HUES6 (cell line): ENCODE data around the gene DCAF5.
A peak's percentile ranks its signal among the peaks of the same experiment; 100 is the strongest.

Source experiments
- H3K27ac ChIP-seq: 2 replicates; pipeline ENCODE4 v1.7.0; 2013; ENCODE audit warnings: low read depth, mild to moderate bottlenecking, low read length, inconsistent platforms
- H3K27me3 ChIP-seq: 2 replicates; pipeline ENCODE4 v1.6.1; 2013; ENCODE audit warnings: low read length; ENCODE audit not compliant: control insufficient read depth, insufficient read depth
- H3K36me3 ChIP-seq: 2 replicates; pipeline ENCODE4 v1.6.1; 2013; ENCODE audit warnings: low read length; ENCODE audit not compliant: control insufficient read depth, insufficient read depth
- H3K4me1 ChIP-seq: 2 replicates; pipeline ENCODE4 v1.6.1; 2013; ENCODE audit warnings: low read length; ENCODE audit not compliant: control insufficient read depth, insufficient read depth
- H3K4me3 ChIP-seq: 2 replicates; pipeline ENCODE4 v1.5.1; 2013; ENCODE audit warnings: low read depth, low read length
- H3K9ac ChIP-seq: one replicate; pipeline ENCODE4 v1.6.1; 2013; ENCODE audit warnings: mild to moderate bottlenecking, low read length
- H3K9me3 ChIP-seq: 2 replicates; pipeline ENCODE4 v1.6.1; 2013; ENCODE audit warnings: low read depth, low read length; ENCODE audit not compliant: control insufficient read depth, insufficient read depth

Gene DCAF5

GRCh38 chr14:69096781-69097475 lies 56.0 kb downstream of the DCAF5 start:
- peaks cover 28% of the 10 kb centered on the region for H3K4me1 ChIP-seq
- H3K27ac ChIP-seq, result no peak overlapping the region
- no peaks in the 10 kb centered on the region for H3K27me3 ChIP-seq
- H3K9me3 ChIP-seq, result no peaks in the 10 kb centered on the region
- H3K4me3 ChIP-seq, result no peak overlapping the region
- no peak overlapping the region for H3K9ac ChIP-seq
- no peaks in the 10 kb centered on the region for H3K36me3 ChIP-seq

GRCh38 chr14:69096246-69096645 lies 56.7 kb downstream of the DCAF5 start:
- H3K9ac ChIP-seq, result no peak overlapping the region
- peaks cover 28% of the 10 kb centered on the region for H3K4me1 ChIP-seq
- no peaks in the 10 kb centered on the region for H3K9me3 ChIP-seq
- H3K27ac ChIP-seq, result no peak overlapping the region
- no peaks in the 10 kb centered on the region for H3K27me3 ChIP-seq
- no peak overlapping the region for H3K4me3 ChIP-seq
- H3K36me3 ChIP-seq, result peaks cover 6% of the 10 kb centered on the region

- H3K9ac ChIP-seq, result peak overlapping the region; percentile 33
- H3K4me3 ChIP-seq, result no peak overlapping the region
- H3K27me3 ChIP-seq, result no peaks in the 10 kb centered on the region
- peaks cover 15% of the 10 kb centered on the region for H3K36me3 ChIP-seq
- no peaks in the 10 kb centered on the region for H3K9me3 ChIP-seq
- peak overlapping the region; percentile 7; the same call in 1 of the 2 replicates for H3K27ac ChIP-seq
- H3K4me1 ChIP-seq, result peaks cover 28% of the 10 kb centered on the region
Measured at GRCh38 chr14:69094481-69094880, 58.4 kb downstream of the DCAF5 start.

- Histone ChIP-seq H3K36me3 (peaks cover 15% of the 10 kb centered on the region), H3K4me3 (no peak overlapping the region), H3K27ac (peak overlapping the region; percentile 13; the same call in 1 of the 2 replicates), H3K4me1 (peaks cover 28% of the 10 kb centered on the region), H3K9ac (peak overlapping the region; percentile 33), H3K9me3 (no peaks in the 10 kb centered on the region), H3K27me3 (no peaks in the 10 kb centered on the region)
Measured at GRCh38 chr14:69093631-69094421, 59.1 kb downstream of the DCAF5 start.

- Histone ChIP-seq H3K4me3 (no peak overlapping the region), H3K4me1 (peaks cover 24% of the 10 kb centered on the region), H3K27ac (peak overlapping the region; percentile 13; the same call in 1 of the 2 replicates), H3K9me3 (no peaks in the 10 kb centered on the region), H3K36me3 (peaks cover 15% of the 10 kb centered on the region), H3K9ac (no peak overlapping the region), H3K27me3 (no peaks in the 10 kb centered on the region)
Measured at GRCh38 chr14:69092840-69093422, 60.0 kb downstream of the DCAF5 start.

GRCh38 chr14:69091695-69092094 lies 61.2 kb downstream of the DCAF5 start:
- H3K4me3 ChIP-seq, result no peak overlapping the region
- H3K9me3 ChIP-seq, result no peaks in the 10 kb centered on the region
- H3K4me1 ChIP-seq, result peaks cover 22% of the 10 kb centered on the region
- peaks cover 15% of the 10 kb centered on the region for H3K36me3 ChIP-seq
- H3K9ac ChIP-seq, result no peak overlapping the region
- no peaks in the 10 kb centered on the region for H3K27me3 ChIP-seq
- H3K27ac ChIP-seq, result no peak overlapping the region

GRCh38 chr14:69091006-69091405 lies 61.9 kb downstream of the DCAF5 start:
- H3K4me1 ChIP-seq, result peaks cover 22% of the 10 kb centered on the region
- no peak overlapping the region for H3K27ac ChIP-seq
- H3K36me3 ChIP-seq, result peaks cover 15% of the 10 kb centered on the region
- H3K9ac ChIP-seq, result no peak overlapping the region
- H3K9me3 ChIP-seq, result no peaks in the 10 kb centered on the region
- H3K4me3 ChIP-seq, result no peak overlapping the region
- H3K27me3 ChIP-seq, result no peaks in the 10 kb centered on the region

GRCh38 chr14:69090187-69090789 lies 62.6 kb downstream of the DCAF5 start:
- H3K27ac ChIP-seq, result no peak overlapping the region
- no peaks in the 10 kb centered on the region for H3K9me3 ChIP-seq
- no peak overlapping the region for H3K9ac ChIP-seq
- peaks cover 22% of the 10 kb centered on the region for H3K4me1 ChIP-seq
- peaks cover 15% of the 10 kb centered on the region for H3K36me3 ChIP-seq
- H3K4me3 ChIP-seq, result no peak overlapping the region
- no peaks in the 10 kb centered on the region for H3K27me3 ChIP-seq

GRCh38 chr14:69089046-69089445 lies 63.9 kb downstream of the DCAF5 start:
- Histone ChIP-seq H3K36me3 (peaks cover 21% of the 10 kb centered on the region), H3K9ac (no peak overlapping the region), H3K4me3 (no peak overlapping the region), H3K27ac (no peak overlapping the region), H3K4me1 (peaks cover 17% of the 10 kb centered on the region), H3K9me3 (no peaks in the 10 kb centered on the region), H3K27me3 (no peaks in the 10 kb centered on the region)

GRCh38 chr14:69088586-69088985 lies 64.3 kb downstream of the DCAF5 start:
- H3K9ac ChIP-seq, result no peak overlapping the region
- no peaks in the 10 kb centered on the region for H3K27me3 ChIP-seq
- H3K4me3 ChIP-seq, result no peak overlapping the region
- H3K36me3 ChIP-seq, result peaks cover 22% of the 10 kb centered on the region
- H3K4me1 ChIP-seq, result peaks cover 16% of the 10 kb centered on the region
- H3K9me3 ChIP-seq, result no peaks in the 10 kb centered on the region
- H3K27ac ChIP-seq, result no peak overlapping the region
